Cardiac muscle cell (in vitro differentiated cells and primary cell): ENCODE results near the gene IGHMBP2. TPM values are rescaled to one million over a fixed set of nuclear protein-coding genes. Genes with fewer than 3 reads are reported as not detected.

Source experiments
- DNase-seq, 2 donors: peaks; one replicate each; pipeline versions ENCODE4 v3.0.0 to v3.0.0-alpha.2; 2010 to 2017; ENCODE audit warnings: low read depth in 1 of 2, low spot score in 1 of 2
- H3K27ac ChIP-seq: fragments of 200-600 bp; sonication (generic); 2 replicates; pipeline ENCODE4 v1.5.1; 2016
- H3K27me3 ChIP-seq: fragments of 200-600 bp; sonication (generic); 2 replicates; pipeline ENCODE4 v1.6.0; 2016; ENCODE audit warnings: control low read depth
- H3K36me3 ChIP-seq: fragments of 200-600 bp; sonication (generic); 2 replicates; pipeline ENCODE4 v1.5.1; 2016; ENCODE audit warnings: control low read depth
- H3K4me1 ChIP-seq: fragments of 200-600 bp; sonication (generic); 2 replicates; pipeline ENCODE4 v1.8.1; 2017; ENCODE audit warnings: low read depth, mild to moderate bottlenecking, mixed run types
- H3K4me3 ChIP-seq: fragments of 200-600 bp; sonication (generic); 2 replicates; pipeline ENCODE4 v1.5.1; 2016; ENCODE audit warnings: mild to moderate bottlenecking
- H3K9me3 ChIP-seq: fragments of 200-600 bp; sonication (generic); 2 replicates; pipeline ENCODE4 v1.5.1; 2017; ENCODE audit warnings: low read depth, mild to moderate bottlenecking, control low read depth
- polyA plus RNA-seq: library from polyadenylated mRNA; unstranded; fragments of >200 nt; fragmentation: Nextera tagmentation; extraction: Ambion mirVana; gene quantifications from 2 replicates; pipeline ENCODE4 v1.2.1, GENCODE V29; 2016
- total RNA-seq: library from RNA; depleted of rRNA; stranded (reverse); fragments of >200 nt; gene quantifications from 2 replicates; pipeline ENCODE4 v1.2.3, GENCODE V29; 2016
- TF ChIP-seq, protein P1 (sequence below): IDR thresholded peaks from 2 replicates; pipeline ENCODE4 v1.5.1; 2012; ENCODE audit warnings: low read depth, mild to moderate bottlenecking, low read length

Gene IGHMBP2
- total and polyA plus RNA-seq, 2 experiments from 2014 or later, result 20.9 to 21.7 TPM

- Histone ChIP-seq H3K4me1 (no peaks in the 10 kb centered on the region), H3K4me3 (no peak overlapping the region), H3K27me3 (no peaks in the 10 kb centered on the region), H3K36me3 (peaks cover 20% of the 10 kb centered on the region), H3K27ac (no peak overlapping the region), H3K9me3 (no peaks in the 10 kb centered on the region)
- no peak for DNase-seq
- TF ChIP-seq, protein P1, sequence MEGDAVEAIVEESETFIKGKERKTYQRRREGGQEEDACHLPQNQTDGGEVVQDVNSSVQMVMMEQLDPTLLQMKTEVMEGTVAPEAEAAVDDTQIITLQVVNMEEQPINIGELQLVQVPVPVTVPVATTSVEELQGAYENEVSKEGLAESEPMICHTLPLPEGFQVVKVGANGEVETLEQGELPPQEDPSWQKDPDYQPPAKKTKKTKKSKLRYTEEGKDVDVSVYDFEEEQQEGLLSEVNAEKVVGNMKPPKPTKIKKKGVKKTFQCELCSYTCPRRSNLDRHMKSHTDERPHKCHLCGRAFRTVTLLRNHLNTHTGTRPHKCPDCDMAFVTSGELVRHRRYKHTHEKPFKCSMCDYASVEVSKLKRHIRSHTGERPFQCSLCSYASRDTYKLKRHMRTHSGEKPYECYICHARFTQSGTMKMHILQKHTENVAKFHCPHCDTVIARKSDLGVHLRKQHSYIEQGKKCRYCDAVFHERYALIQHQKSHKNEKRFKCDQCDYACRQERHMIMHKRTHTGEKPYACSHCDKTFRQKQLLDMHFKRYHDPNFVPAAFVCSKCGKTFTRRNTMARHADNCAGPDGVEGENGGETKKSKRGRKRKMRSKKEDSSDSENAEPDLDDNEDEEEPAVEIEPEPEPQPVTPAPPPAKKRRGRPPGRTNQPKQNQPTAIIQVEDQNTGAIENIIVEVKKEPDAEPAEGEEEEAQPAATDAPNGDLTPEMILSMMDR, result no peak
Measured at GRCh38 chr11:68929706-68930570, 26.2 kb downstream of the IGHMBP2 start.

- peaks cover 25% of the 10 kb centered on the region for H3K36me3 ChIP-seq
Measured at GRCh38 chr11:68930991-68931855, 27.5 kb downstream of the IGHMBP2 start.

DNA sequence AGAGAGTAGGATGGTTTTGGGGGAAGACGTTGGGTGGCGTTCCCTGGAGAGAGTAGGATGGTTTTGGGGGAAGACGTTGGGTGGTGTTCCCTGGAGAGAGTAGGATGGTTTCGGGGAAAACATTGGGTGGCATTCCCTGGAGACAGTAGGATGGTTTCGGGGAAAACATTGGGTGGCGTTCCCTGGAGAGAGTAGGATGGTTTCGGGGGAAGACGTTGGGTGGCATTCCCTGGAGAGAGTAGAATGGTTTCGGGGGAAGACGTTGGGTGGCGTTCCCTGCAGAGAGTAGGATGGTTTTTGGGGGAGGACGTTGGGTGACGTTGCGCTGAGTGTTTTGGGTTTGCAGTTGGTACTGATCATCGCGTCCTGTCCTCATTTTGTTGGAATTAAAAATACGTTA is 28.2 kb downstream of the IGHMBP2 start:
- Histone ChIP-seq H3K4me1 (no peaks in the 10 kb centered on the region), H3K36me3 (peaks cover 28% of the 10 kb centered on the region), H3K4me3 (no peak overlapping the region), H3K9me3 (no peaks in the 10 kb centered on the region), H3K27me3 (no peaks in the 10 kb centered on the region), H3K27ac (no peak overlapping the region)
- TF ChIP-seq, protein P1, result no peak
- DNase-seq, result no peak

More at GRCh38 chr11:68930991-68931855, 27.5 kb downstream of the IGHMBP2 start:
- TF ChIP-seq, protein P1, result no peak
- Histone ChIP-seq H3K27me3 (no peaks in the 10 kb centered on the region), H3K4me3 (no peak overlapping the region), H3K9me3 (no peaks in the 10 kb centered on the region), H3K27ac (no peak overlapping the region), H3K4me1 (no peaks in the 10 kb centered on the region)
- no peak for DNase-seq

DNA sequence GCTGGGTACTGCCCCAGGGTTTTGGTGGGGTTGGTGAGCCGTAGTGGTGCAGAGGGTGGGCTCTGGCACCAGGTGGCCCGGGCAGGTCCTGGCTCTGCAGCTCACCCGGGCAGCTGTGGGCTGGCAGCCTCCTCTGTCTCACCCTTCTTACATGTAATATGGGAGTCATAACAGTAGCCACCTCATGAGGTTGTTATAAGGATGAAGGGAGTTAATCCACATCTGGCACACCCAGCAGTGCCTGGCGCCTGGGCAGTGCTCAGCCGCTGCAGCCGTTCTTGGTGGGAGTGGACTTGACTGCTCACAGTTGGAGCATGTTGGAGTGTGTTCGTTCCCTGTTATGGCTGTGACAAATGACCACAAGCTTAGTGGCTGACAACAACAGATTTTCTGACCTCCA is 28.7 kb downstream of the IGHMBP2 start:
- Histone ChIP-seq H3K9me3 (no peaks in the 10 kb centered on the region), H3K4me3 (no peak overlapping the region), H3K27ac (no peak overlapping the region), H3K36me3 (peaks cover 27% of the 10 kb centered on the region), H3K4me1 (no peaks in the 10 kb centered on the region), H3K27me3 (no peaks in the 10 kb centered on the region)
- TF ChIP-seq, protein P1, result no peak
- no peak for DNase-seq

DNA sequence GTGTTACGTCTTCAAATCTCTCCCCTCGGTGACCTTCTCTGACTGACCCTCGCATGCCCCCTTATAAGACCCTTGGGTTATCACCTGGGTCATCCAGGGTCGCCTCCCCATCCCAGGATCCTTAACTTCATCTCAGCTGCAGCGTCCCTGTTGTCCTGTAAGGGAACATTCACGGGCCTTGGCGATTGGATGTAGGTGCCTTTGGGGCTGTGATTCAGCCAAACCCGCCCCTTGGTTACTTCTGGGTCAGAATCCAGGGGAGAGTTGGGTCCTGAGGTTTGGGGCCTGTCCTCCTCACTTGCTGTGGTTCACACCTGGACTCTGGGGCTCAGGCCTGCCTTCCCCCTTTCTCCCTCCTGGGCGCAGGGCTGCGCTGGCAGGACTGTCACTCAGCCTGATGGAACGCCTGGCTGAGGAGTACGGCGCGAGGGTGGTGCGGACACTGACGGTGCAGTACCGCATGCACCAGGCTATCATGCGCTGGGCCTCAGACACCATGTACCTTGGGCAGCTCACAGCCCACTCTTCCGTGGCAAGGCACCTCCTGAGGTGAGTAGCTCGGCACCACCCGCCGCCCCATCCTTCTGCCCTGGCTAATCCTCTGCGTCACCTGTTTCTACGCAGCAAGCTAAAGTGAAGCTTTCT is 29.4 kb downstream of the IGHMBP2 start:
- H3K4me3 ChIP-seq, result no peak overlapping the region
- H3K36me3 ChIP-seq, result peaks cover 31% of the 10 kb centered on the region
- no peak for DNase-seq
- TF ChIP-seq, protein P1, result no peak
- H3K9me3 ChIP-seq, result no peaks in the 10 kb centered on the region
- no peaks in the 10 kb centered on the region for H3K4me1 ChIP-seq
- no peak overlapping the region for H3K27ac ChIP-seq
- H3K27me3 ChIP-seq, result no peaks in the 10 kb centered on the region
